ENCODE measurements around the gene CDH13. TPM values are rescaled to one million over a fixed set of nuclear protein-coding genes. Genes with fewer than 3 reads are reported as not detected.

Gene CDH13
- total and polyA plus RNA-seq, 2 of the 8 experiments (the other 6 are each of a cell fraction or from before 2014, with no cell fraction given) = 2.3 to 2.4 TPM

DNA sequence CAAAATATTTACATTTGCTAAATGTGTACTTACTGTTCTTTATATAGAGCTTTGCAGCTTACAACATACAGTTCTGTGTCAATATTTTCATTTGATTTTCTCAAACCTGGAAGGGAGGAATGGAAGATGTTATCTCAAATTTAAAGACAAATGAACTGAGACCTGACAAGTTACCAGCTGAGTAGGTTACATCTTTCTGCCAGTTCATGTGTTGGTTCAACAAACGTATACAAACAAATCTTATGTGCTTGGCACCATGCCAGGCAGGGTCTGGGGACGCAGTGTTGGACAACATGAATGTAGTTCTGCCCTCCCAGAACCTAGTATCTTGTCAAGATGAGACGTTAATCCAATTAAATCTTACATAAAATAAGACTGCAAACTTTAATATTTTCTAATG lies 673.6 kb downstream of the CDH13 start (continued):
- TF ChIP-seq, protein P1, sequence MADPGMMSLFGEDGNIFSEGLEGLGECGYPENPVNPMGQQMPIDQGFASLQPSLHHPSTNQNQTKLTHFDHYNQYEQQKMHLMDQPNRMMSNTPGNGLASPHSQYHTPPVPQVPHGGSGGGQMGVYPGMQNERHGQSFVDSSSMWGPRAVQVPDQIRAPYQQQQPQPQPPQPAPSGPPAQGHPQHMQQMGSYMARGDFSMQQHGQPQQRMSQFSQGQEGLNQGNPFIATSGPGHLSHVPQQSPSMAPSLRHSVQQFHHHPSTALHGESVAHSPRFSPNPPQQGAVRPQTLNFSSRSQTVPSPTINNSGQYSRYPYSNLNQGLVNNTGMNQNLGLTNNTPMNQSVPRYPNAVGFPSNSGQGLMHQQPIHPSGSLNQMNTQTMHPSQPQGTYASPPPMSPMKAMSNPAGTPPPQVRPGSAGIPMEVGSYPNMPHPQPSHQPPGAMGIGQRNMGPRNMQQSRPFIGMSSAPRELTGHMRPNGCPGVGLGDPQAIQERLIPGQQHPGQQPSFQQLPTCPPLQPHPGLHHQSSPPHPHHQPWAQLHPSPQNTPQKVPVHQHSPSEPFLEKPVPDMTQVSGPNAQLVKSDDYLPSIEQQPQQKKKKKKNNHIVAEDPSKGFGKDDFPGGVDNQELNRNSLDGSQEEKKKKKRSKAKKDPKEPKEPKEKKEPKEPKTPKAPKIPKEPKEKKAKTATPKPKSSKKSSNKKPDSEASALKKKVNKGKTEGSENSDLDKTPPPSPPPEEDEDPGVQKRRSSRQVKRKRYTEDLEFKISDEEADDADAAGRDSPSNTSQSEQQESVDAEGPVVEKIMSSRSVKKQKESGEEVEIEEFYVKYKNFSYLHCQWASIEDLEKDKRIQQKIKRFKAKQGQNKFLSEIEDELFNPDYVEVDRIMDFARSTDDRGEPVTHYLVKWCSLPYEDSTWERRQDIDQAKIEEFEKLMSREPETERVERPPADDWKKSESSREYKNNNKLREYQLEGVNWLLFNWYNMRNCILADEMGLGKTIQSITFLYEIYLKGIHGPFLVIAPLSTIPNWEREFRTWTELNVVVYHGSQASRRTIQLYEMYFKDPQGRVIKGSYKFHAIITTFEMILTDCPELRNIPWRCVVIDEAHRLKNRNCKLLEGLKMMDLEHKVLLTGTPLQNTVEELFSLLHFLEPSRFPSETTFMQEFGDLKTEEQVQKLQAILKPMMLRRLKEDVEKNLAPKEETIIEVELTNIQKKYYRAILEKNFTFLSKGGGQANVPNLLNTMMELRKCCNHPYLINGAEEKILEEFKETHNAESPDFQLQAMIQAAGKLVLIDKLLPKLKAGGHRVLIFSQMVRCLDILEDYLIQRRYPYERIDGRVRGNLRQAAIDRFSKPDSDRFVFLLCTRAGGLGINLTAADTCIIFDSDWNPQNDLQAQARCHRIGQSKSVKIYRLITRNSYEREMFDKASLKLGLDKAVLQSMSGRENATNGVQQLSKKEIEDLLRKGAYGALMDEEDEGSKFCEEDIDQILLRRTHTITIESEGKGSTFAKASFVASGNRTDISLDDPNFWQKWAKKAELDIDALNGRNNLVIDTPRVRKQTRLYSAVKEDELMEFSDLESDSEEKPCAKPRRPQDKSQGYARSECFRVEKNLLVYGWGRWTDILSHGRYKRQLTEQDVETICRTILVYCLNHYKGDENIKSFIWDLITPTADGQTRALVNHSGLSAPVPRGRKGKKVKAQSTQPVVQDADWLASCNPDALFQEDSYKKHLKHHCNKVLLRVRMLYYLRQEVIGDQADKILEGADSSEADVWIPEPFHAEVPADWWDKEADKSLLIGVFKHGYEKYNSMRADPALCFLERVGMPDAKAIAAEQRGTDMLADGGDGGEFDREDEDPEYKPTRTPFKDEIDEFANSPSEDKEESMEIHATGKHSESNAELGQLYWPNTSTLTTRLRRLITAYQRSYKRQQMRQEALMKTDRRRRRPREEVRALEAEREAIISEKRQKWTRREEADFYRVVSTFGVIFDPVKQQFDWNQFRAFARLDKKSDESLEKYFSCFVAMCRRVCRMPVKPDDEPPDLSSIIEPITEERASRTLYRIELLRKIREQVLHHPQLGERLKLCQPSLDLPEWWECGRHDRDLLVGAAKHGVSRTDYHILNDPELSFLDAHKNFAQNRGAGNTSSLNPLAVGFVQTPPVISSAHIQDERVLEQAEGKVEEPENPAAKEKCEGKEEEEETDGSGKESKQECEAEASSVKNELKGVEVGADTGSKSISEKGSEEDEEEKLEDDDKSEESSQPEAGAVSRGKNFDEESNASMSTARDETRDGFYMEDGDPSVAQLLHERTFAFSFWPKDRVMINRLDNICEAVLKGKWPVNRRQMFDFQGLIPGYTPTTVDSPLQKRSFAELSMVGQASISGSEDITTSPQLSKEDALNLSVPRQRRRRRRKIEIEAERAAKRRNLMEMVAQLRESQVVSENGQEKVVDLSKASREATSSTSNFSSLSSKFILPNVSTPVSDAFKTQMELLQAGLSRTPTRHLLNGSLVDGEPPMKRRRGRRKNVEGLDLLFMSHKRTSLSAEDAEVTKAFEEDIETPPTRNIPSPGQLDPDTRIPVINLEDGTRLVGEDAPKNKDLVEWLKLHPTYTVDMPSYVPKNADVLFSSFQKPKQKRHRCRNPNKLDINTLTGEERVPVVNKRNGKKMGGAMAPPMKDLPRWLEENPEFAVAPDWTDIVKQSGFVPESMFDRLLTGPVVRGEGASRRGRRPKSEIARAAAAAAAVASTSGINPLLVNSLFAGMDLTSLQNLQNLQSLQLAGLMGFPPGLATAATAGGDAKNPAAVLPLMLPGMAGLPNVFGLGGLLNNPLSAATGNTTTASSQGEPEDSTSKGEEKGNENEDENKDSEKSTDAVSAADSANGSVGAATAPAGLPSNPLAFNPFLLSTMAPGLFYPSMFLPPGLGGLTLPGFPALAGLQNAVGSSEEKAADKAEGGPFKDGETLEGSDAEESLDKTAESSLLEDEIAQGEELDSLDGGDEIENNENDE (IDR thresholded peaks at IDR 0.05; ENCODE audit: insufficient replicate concordance, low read length) = no peak
- no peak for TF ChIP-seq KDM1A (IDR thresholded peaks at IDR 0.05; ENCODE audit: borderline replicate concordance, low read length)
